Mucosa of stomach (tissue), 1 donor: ENCODE results near the gene RGS14.

Experiments
- H3K27me3 ChIP-seq: one replicate; pipeline ENCODE4 v1.7.0; 2013; ENCODE audit warnings: mild to moderate bottlenecking, low read length; ENCODE audit not compliant: control insufficient read depth, insufficient read depth
- H3K36me3 ChIP-seq: one replicate; pipeline ENCODE4 v1.7.0; 2013; ENCODE audit warnings: low read length; ENCODE audit not compliant: control insufficient read depth, insufficient read depth
- H3K4me1 ChIP-seq: one replicate; pipeline ENCODE4 v1.7.0; 2013; ENCODE audit warnings: mild to moderate bottlenecking, low read length; ENCODE audit not compliant: control insufficient read depth, insufficient read depth
- H3K4me3 ChIP-seq: one replicate; pipeline ENCODE4 v1.7.0; 2013; ENCODE audit warnings: low read length
- H3K9ac ChIP-seq: one replicate; pipeline ENCODE4 v1.7.0; 2013; ENCODE audit warnings: mild to moderate bottlenecking, low read length, moderate library complexity
- H3K9me3 ChIP-seq: one replicate; pipeline ENCODE4 v1.7.0; 2013; ENCODE audit warnings: mild to moderate bottlenecking, low read length, moderate library complexity; ENCODE audit not compliant: control insufficient read depth
- donor health status: Pancreatic carcinoma.

RGS14 gene

GRCh38 chr5:177314376-177315342 is 43.1 kb upstream of the RGS14 start:
- H3K9ac ChIP-seq, result no peak overlapping the region
- peaks cover 19% of the 10 kb centered on the region for H3K4me1 ChIP-seq
- H3K27me3 ChIP-seq, result no peaks in the 10 kb centered on the region
- H3K4me3 ChIP-seq, result no peak overlapping the region
- H3K36me3 ChIP-seq, result no peaks in the 10 kb centered on the region
- no peaks in the 10 kb centered on the region for H3K9me3 ChIP-seq

GRCh38 chr5:177315411-177315810 is 42.3 kb upstream of the RGS14 start:
- H3K36me3 ChIP-seq, result no peaks in the 10 kb centered on the region
- no peaks in the 10 kb centered on the region for H3K9me3 ChIP-seq
- H3K27me3 ChIP-seq, result no peaks in the 10 kb centered on the region
- H3K9ac ChIP-seq, result no peak overlapping the region
- peaks cover 13% of the 10 kb centered on the region for H3K4me1 ChIP-seq
- no peak overlapping the region for H3K4me3 ChIP-seq

- H3K4me3 ChIP-seq, result no peak overlapping the region
- H3K9me3 ChIP-seq, result no peaks in the 10 kb centered on the region
- H3K4me1 ChIP-seq, result peaks cover 8% of the 10 kb centered on the region
- no peak overlapping the region for H3K9ac ChIP-seq
- H3K27me3 ChIP-seq, result no peaks in the 10 kb centered on the region
- no peaks in the 10 kb centered on the region for H3K36me3 ChIP-seq
Observed at GRCh38 chr5:177316005-177316404, 41.7 kb upstream of the RGS14 start.

- no peak overlapping the region for H3K4me3 ChIP-seq
- H3K36me3 ChIP-seq, result no peaks in the 10 kb centered on the region
- no peak overlapping the region for H3K9ac ChIP-seq
- H3K27me3 ChIP-seq, result no peaks in the 10 kb centered on the region
- no peaks in the 10 kb centered on the region for H3K9me3 ChIP-seq
- peaks cover under 1% of the 10 kb centered on the region for H3K4me1 ChIP-seq
Observed at GRCh38 chr5:177317959-177318377, 39.8 kb upstream of the RGS14 start.

- Histone ChIP-seq H3K9me3 (no peaks in the 10 kb centered on the region), H3K36me3 (no peaks in the 10 kb centered on the region), H3K9ac (no peak overlapping the region), H3K27me3 (no peaks in the 10 kb centered on the region), H3K4me3 (no peak overlapping the region), H3K4me1 (no peaks in the 10 kb centered on the region)
Observed at GRCh38 chr5:177319913-177320588, 37.7 kb upstream of the RGS14 start.

GRCh38 chr5:177320879-177321278 is 36.8 kb upstream of the RGS14 start:
- Histone ChIP-seq H3K27me3 (no peaks in the 10 kb centered on the region), H3K9me3 (no peaks in the 10 kb centered on the region), H3K36me3 (no peaks in the 10 kb centered on the region), H3K9ac (no peak overlapping the region), H3K4me1 (peaks cover 7% of the 10 kb centered on the region), H3K4me3 (no peak overlapping the region)

- no peaks in the 10 kb centered on the region for H3K36me3 ChIP-seq
- H3K9ac ChIP-seq, result peak overlapping the region; percentile 31
- H3K9me3 ChIP-seq, result no peaks in the 10 kb centered on the region
- peaks cover 15% of the 10 kb centered on the region for H3K4me1 ChIP-seq
- H3K4me3 ChIP-seq, result no peak overlapping the region
- H3K27me3 ChIP-seq, result no peaks in the 10 kb centered on the region
Observed at GRCh38 chr5:177325868-177326381, 31.8 kb upstream of the RGS14 start.

GRCh38 chr5:177327539-177328522 is 29.9 kb upstream of the RGS14 start:
- Histone ChIP-seq H3K9me3 (no peaks in the 10 kb centered on the region), H3K36me3 (peaks cover 3% of the 10 kb centered on the region), H3K27me3 (no peaks in the 10 kb centered on the region), H3K4me1 (peaks cover 15% of the 10 kb centered on the region), H3K9ac (peak overlapping the region; percentile 15), H3K4me3 (no peak overlapping the region)

- H3K36me3 ChIP-seq, result peaks cover 10% of the 10 kb centered on the region
Observed at GRCh38 chr5:177328545-177329231, 29.0 kb upstream of the RGS14 start.

GRCh38 chr5:177329883-177330282 is 27.8 kb upstream of the RGS14 start:
- H3K36me3 ChIP-seq, result peaks cover 19% of the 10 kb centered on the region
- peaks cover 15% of the 10 kb centered on the region for H3K4me1 ChIP-seq

More at GRCh38 chr5:177328545-177329231, 29.0 kb upstream of the RGS14 start:
- Histone ChIP-seq H3K9me3 (no peaks in the 10 kb centered on the region), H3K4me1 (peaks cover 15% of the 10 kb centered on the region), H3K4me3 (no peak overlapping the region), H3K9ac (no peak overlapping the region), H3K27me3 (no peaks in the 10 kb centered on the region)

More at GRCh38 chr5:177329883-177330282, 27.8 kb upstream of the RGS14 start:
- Histone ChIP-seq H3K27me3 (no peaks in the 10 kb centered on the region), H3K4me3 (no peak overlapping the region), H3K9ac (no peak overlapping the region), H3K9me3 (no peaks in the 10 kb centered on the region)
